Measurements from ENCODE around the gene RNF128. TPM values are rescaled to one million over a fixed set of nuclear protein-coding genes. Genes with fewer than 3 reads are reported as not detected.

Gene RNF128
- total and polyA plus RNA-seq, 10 of the 15 experiments (the other 5 are each of a cell fraction or from before 2014, with no cell fraction given): 0.10 TPM; not detected in 9

DNA sequence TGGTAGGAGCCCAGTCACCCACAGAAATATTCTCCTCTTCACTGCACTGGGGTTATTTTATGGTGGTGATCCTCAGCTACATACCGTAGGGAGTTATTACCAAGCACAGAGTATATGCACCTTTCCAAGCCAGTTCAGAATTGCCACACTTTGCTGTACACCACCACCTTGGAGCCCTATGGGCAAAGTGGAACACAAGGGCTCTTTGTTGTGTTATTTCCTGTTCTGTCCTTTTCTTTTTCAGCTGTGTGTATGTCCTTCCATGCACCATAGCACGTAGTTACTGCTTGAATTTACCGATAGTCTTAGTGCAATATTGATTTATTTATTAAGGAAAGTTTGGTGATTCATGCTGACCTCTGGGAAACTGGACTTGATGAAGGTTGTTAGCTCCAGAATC, 8.3 kb downstream of the RNF128 start:
- Histone ChIP-seq H3K4me3 (no peak overlapping the region), H3K27ac (ENCODE audit: control insufficient read depth, insufficient read depth) (no peak overlapping the region), H2AFZ (ENCODE audit: control insufficient read depth, low read depth, low read length) (no peak overlapping the region), H3K4me1 (ENCODE audit: control insufficient read depth, insufficient read depth, low read length) (no peaks in the 10 kb centered on the region), H3K79me2 (ENCODE audit: control insufficient read depth, insufficient read depth, low read length) (no peaks in the 10 kb centered on the region), H3K27me3 (replicated peaks in 1 of 2; ENCODE audit: control insufficient read depth in 2 of 2, insufficient read depth in 2 of 2, low read length in 1 of 2) (no peaks in the 10 kb centered on the region), H3K9ac (ENCODE audit: control insufficient read depth, insufficient read depth, low read length) (no peak overlapping the region), H3K9me3 (replicated peaks; ENCODE audit: control insufficient read depth, insufficient read depth, low read length) (no peaks in the 10 kb centered on the region), H3K4me2 (ENCODE audit: control insufficient read depth, insufficient read depth) (no peak overlapping the region), H3K36me3 (ENCODE audit: control insufficient read depth in 2 of 2, insufficient read depth in 2 of 2, low read length in 1 of 2) (no peaks in the 10 kb centered on the region), H4K20me1 (ENCODE audit: control insufficient read depth, insufficient read depth) (no peaks in the 10 kb centered on the region)
- BruUV-seq (replicated peaks): no TSS peak
- no peak for ATAC-seq
- no peak for FAIRE-seq
- DNase-seq (ENCODE audit: low read depth, low spot score): no peak
- ChIA-PET POLR2A (no interaction called here), RAD21 (ENCODE audit: unreplicated experiment) (no interaction called here), CTCF (interaction anchor here (2.0 kb wide), 1 partner anchor 10 kb away, joined by 5 read pairs; no protein-coding TSS in a partner anchor), SMC1A (ENCODE audit: uncharacterized antibody, unreplicated experiment) (interaction anchor here (1.6 kb wide), 1 partner anchor 27 kb away, joined by 4 read pairs; no protein-coding TSS in a partner anchor)
- in situ Hi-C loops (cut with MboI): no loop called here
- intact Hi-C loops (cut with micrococcal nuclease; ENCODE audit: unreplicated experiment): no loop called here
- WGBS (ENCODE audit: insufficient coverage, insufficient replicate concordance, low lambda C conversion rate, missing lambda C conversion rate): 35% methylated on average over 3 of the region's 3 CpGs
- TF ChIP-seq RCOR1 (conservative IDR thresholded peaks at IDR 0.05; ENCODE audit: low read depth, low read length) (no peak), BCL3 (IDR thresholded peaks at IDR 0.05; ENCODE audit: borderline replicate concordance, insufficient read depth, low read depth, low read length, poor library complexity, severe bottlenecking) (no peak), TAF1 (IDR thresholded peaks at IDR 0.05; ENCODE audit: borderline replicate concordance, low read depth, low read length) (no peak), CREM (IDR thresholded peaks at IDR 0.05; ENCODE audit: low read depth) (no peak), ZBTB40 (IDR thresholded peaks at IDR 0.05; ENCODE audit: borderline replicate concordance) (no peak), ESRRA (IDR thresholded peaks at IDR 0.05; ENCODE audit: low read length) (no peak), PRDM15 (CRISPR knock-in tag; IDR thresholded peaks at IDR 0.05) (no peak), RB1 (IDR thresholded peaks at IDR 0.05; ENCODE audit: borderline replicate concordance) (no peak), IKZF1 (conservative IDR thresholded peaks at IDR 0.05) (no peak), CHD2 (IDR thresholded peaks at IDR 0.05; ENCODE audit: borderline replicate concordance, low read depth, low read length) (no peak)
- TF ChIP-seq, protein P1, sequence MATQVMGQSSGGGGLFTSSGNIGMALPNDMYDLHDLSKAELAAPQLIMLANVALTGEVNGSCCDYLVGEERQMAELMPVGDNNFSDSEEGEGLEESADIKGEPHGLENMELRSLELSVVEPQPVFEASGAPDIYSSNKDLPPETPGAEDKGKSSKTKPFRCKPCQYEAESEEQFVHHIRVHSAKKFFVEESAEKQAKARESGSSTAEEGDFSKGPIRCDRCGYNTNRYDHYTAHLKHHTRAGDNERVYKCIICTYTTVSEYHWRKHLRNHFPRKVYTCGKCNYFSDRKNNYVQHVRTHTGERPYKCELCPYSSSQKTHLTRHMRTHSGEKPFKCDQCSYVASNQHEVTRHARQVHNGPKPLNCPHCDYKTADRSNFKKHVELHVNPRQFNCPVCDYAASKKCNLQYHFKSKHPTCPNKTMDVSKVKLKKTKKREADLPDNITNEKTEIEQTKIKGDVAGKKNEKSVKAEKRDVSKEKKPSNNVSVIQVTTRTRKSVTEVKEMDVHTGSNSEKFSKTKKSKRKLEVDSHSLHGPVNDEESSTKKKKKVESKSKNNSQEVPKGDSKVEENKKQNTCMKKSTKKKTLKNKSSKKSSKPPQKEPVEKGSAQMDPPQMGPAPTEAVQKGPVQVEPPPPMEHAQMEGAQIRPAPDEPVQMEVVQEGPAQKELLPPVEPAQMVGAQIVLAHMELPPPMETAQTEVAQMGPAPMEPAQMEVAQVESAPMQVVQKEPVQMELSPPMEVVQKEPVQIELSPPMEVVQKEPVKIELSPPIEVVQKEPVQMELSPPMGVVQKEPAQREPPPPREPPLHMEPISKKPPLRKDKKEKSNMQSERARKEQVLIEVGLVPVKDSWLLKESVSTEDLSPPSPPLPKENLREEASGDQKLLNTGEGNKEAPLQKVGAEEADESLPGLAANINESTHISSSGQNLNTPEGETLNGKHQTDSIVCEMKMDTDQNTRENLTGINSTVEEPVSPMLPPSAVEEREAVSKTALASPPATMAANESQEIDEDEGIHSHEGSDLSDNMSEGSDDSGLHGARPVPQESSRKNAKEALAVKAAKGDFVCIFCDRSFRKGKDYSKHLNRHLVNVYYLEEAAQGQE (IDR thresholded peaks at IDR 0.05; ENCODE audit: low read depth, low read length): no peak

Measured in GM12878 (cell line).